SW480 (cell line): ENCODE data around the gene FLVCR2.

ENCODE experiments used
- DNase-seq: peaks from one replicate; pipeline ENCODE4 v3.0.0-alpha.2; 2016; ENCODE audit warnings: low spot score

The FLVCR2 gene

GRCh38 chr14:75554482-75554881 is 23.9 kb upstream of the FLVCR2 start:
- peak; percentile 27 for DNase-seq

GRCh38 chr14:75558440-75558839 is 20.0 kb upstream of the FLVCR2 start:
- DNase-seq: peak; percentile 20

- no peak for DNase-seq
Measured at GRCh38 chr14:75559045-75559444, 19.4 kb upstream of the FLVCR2 start.

GRCh38 chr14:75559451-75560222 is 18.8 kb upstream of the FLVCR2 start:
- peak; percentile 60 for DNase-seq

- DNase-seq: peak; percentile 87
Measured at GRCh38 chr14:75561013-75561432, 17.4 kb upstream of the FLVCR2 start.

- DNase-seq: no peak
Measured at GRCh38 chr14:75562089-75562488, 16.3 kb upstream of the FLVCR2 start.

GRCh38 chr14:75562489-75562888 is 15.9 kb upstream of the FLVCR2 start:
- no peak for DNase-seq

GRCh38 chr14:75563931-75564330 is 14.5 kb upstream of the FLVCR2 start:
- no peak for DNase-seq

GRCh38 chr14:75565056-75565455 is 13.4 kb upstream of the FLVCR2 start:
- DNase-seq: no peak

GRCh38 chr14:75566321-75566720 is 12.1 kb upstream of the FLVCR2 start:
- peak; percentile 67 for DNase-seq

- no peak for DNase-seq
Measured at GRCh38 chr14:75566752-75567151, 11.7 kb upstream of the FLVCR2 start.

GRCh38 chr14:75568140-75568539 is 10.3 kb upstream of the FLVCR2 start:
- no peak for DNase-seq

GRCh38 chr14:75568791-75569190 is 9.6 kb upstream of the FLVCR2 start:
- no peak for DNase-seq

- DNase-seq: no peak
Measured at GRCh38 chr14:75570797-75571196, 7.6 kb upstream of the FLVCR2 start.

GRCh38 chr14:75572104-75572503 is 6.3 kb upstream of the FLVCR2 start:
- no peak for DNase-seq

- DNase-seq: no peak
Measured at GRCh38 chr14:75577090-75577489, 1.3 kb upstream of the FLVCR2 start.

- DNase-seq: peak; percentile 85
Measured at GRCh38 chr14:75577729-75578101, 705 bp upstream of the FLVCR2 start.

- peak; percentile 60 for DNase-seq
Measured at GRCh38 chr14:75578786-75579337, 442 bp downstream of the FLVCR2 start.

- DNase-seq: no peak
Measured at GRCh38 chr14:75579338-75579864, 981 bp downstream of the FLVCR2 start.

GRCh38 chr14:75579882-75580281 is 1.5 kb downstream of the FLVCR2 start:
- no peak for DNase-seq

GRCh38 chr14:75587388-75587787 is 9.0 kb downstream of the FLVCR2 start:
- DNase-seq: no peak

- no peak for DNase-seq
Measured at GRCh38 chr14:75589931-75590330, 11.5 kb downstream of the FLVCR2 start.

- no peak for DNase-seq
Measured at GRCh38 chr14:75591331-75591946, 13.0 kb downstream of the FLVCR2 start.
